ENCODE results near the gene SREBF1. TPM values are rescaled to one million over a fixed set of nuclear protein-coding genes. Genes with fewer than 3 reads are reported as not detected.

Gene SREBF1
- total RNA-seq, 1 donor from 2014 or later, result 86.9 TPM

- TF ChIP-seq CTCF (IDR thresholded peaks at IDR 0.05), result no peak
- DNase-seq (ENCODE audit: extremely low spot score, unreplicated experiment), result no peak
- no peak overlapping the region for H3K27ac Mint-ChIP-seq (ENCODE audit: unreplicated experiment)
- peaks cover 53% of the 10 kb centered on the region for H3K4me1 Mint-ChIP-seq (ENCODE audit: unreplicated experiment)
- H3K9me3 Mint-ChIP-seq (ENCODE audit: unreplicated experiment), result no peaks in the 10 kb centered on the region
- no peaks in the 10 kb centered on the region for H3K27me3 Mint-ChIP-seq (ENCODE audit: unreplicated experiment)
- H3K4me3 Mint-ChIP-seq (ENCODE audit: unreplicated experiment), result no peak overlapping the region
- peaks cover 11% of the 10 kb centered on the region for H3K36me3 Mint-ChIP-seq (ENCODE audit: unreplicated experiment)
These were observed 16.7 kb downstream of the SREBF1 start for GRCh38 chr17:17820046-17820445.

GRCh38 chr17:17819561-17819995 lies 17.2 kb downstream of the SREBF1 start:
- Mint-ChIP-seq H3K36me3 (ENCODE audit: unreplicated experiment) (peaks cover 11% of the 10 kb centered on the region), H3K27me3 (ENCODE audit: unreplicated experiment) (no peaks in the 10 kb centered on the region), H3K4me1 (ENCODE audit: unreplicated experiment) (peaks cover 49% of the 10 kb centered on the region), H3K9me3 (ENCODE audit: unreplicated experiment) (no peaks in the 10 kb centered on the region), H3K4me3 (ENCODE audit: unreplicated experiment) (no peak overlapping the region), H3K27ac (ENCODE audit: unreplicated experiment) (no peak overlapping the region)
- no peak for DNase-seq (ENCODE audit: extremely low spot score, unreplicated experiment)
- no peak for TF ChIP-seq CTCF (IDR thresholded peaks at IDR 0.05)

GRCh38 chr17:17819111-17819510 lies 17.7 kb downstream of the SREBF1 start:
- no peak for DNase-seq (ENCODE audit: extremely low spot score, unreplicated experiment)
- Mint-ChIP-seq H3K4me3 (ENCODE audit: unreplicated experiment) (no peak overlapping the region), H3K4me1 (ENCODE audit: unreplicated experiment) (peaks cover 44% of the 10 kb centered on the region), H3K27me3 (ENCODE audit: unreplicated experiment) (no peaks in the 10 kb centered on the region), H3K9me3 (ENCODE audit: unreplicated experiment) (no peaks in the 10 kb centered on the region), H3K36me3 (ENCODE audit: unreplicated experiment) (peaks cover 11% of the 10 kb centered on the region), H3K27ac (ENCODE audit: unreplicated experiment) (no peak overlapping the region)
- no peak for TF ChIP-seq CTCF (IDR thresholded peaks at IDR 0.05)

- Mint-ChIP-seq H3K4me3 (ENCODE audit: unreplicated experiment) (no peak overlapping the region), H3K27me3 (ENCODE audit: unreplicated experiment) (no peaks in the 10 kb centered on the region), H3K9me3 (ENCODE audit: unreplicated experiment) (no peaks in the 10 kb centered on the region), H3K27ac (ENCODE audit: unreplicated experiment) (no peak overlapping the region), H3K36me3 (ENCODE audit: unreplicated experiment) (peaks cover 11% of the 10 kb centered on the region), H3K4me1 (ENCODE audit: unreplicated experiment) (peaks cover 37% of the 10 kb centered on the region)
- TF ChIP-seq CTCF (IDR thresholded peaks at IDR 0.05), result no peak
- no peak for DNase-seq (ENCODE audit: extremely low spot score, unreplicated experiment)
These were observed 18.7 kb downstream of the SREBF1 start for GRCh38 chr17:17818088-17818526.

- no peak overlapping the region for H3K27ac Mint-ChIP-seq (ENCODE audit: unreplicated experiment)
These were observed 19.2 kb downstream of the SREBF1 start for GRCh38 chr17:17817552-17817947.

More at GRCh38 chr17:17817552-17817947, 19.2 kb downstream of the SREBF1 start:
- H3K4me3 Mint-ChIP-seq (ENCODE audit: unreplicated experiment), result no peak overlapping the region
- no peaks in the 10 kb centered on the region for H3K9me3 Mint-ChIP-seq (ENCODE audit: unreplicated experiment)
- H3K4me1 Mint-ChIP-seq (ENCODE audit: unreplicated experiment), result peaks cover 32% of the 10 kb centered on the region
- DNase-seq (ENCODE audit: extremely low spot score, unreplicated experiment), result no peak
- H3K36me3 Mint-ChIP-seq (ENCODE audit: unreplicated experiment), result peaks cover 11% of the 10 kb centered on the region
- TF ChIP-seq CTCF (IDR thresholded peaks at IDR 0.05), result no peak
- H3K27me3 Mint-ChIP-seq (ENCODE audit: unreplicated experiment), result no peaks in the 10 kb centered on the region

Measured in osteocyte (in vitro differentiated cells).